ENCODE data around the gene CBX4.

Gene CBX4

GRCh38 chr17:79810130-79811010 is 28.9 kb downstream of the CBX4 start (continued):
- TF ChIP-seq, protein P1, sequence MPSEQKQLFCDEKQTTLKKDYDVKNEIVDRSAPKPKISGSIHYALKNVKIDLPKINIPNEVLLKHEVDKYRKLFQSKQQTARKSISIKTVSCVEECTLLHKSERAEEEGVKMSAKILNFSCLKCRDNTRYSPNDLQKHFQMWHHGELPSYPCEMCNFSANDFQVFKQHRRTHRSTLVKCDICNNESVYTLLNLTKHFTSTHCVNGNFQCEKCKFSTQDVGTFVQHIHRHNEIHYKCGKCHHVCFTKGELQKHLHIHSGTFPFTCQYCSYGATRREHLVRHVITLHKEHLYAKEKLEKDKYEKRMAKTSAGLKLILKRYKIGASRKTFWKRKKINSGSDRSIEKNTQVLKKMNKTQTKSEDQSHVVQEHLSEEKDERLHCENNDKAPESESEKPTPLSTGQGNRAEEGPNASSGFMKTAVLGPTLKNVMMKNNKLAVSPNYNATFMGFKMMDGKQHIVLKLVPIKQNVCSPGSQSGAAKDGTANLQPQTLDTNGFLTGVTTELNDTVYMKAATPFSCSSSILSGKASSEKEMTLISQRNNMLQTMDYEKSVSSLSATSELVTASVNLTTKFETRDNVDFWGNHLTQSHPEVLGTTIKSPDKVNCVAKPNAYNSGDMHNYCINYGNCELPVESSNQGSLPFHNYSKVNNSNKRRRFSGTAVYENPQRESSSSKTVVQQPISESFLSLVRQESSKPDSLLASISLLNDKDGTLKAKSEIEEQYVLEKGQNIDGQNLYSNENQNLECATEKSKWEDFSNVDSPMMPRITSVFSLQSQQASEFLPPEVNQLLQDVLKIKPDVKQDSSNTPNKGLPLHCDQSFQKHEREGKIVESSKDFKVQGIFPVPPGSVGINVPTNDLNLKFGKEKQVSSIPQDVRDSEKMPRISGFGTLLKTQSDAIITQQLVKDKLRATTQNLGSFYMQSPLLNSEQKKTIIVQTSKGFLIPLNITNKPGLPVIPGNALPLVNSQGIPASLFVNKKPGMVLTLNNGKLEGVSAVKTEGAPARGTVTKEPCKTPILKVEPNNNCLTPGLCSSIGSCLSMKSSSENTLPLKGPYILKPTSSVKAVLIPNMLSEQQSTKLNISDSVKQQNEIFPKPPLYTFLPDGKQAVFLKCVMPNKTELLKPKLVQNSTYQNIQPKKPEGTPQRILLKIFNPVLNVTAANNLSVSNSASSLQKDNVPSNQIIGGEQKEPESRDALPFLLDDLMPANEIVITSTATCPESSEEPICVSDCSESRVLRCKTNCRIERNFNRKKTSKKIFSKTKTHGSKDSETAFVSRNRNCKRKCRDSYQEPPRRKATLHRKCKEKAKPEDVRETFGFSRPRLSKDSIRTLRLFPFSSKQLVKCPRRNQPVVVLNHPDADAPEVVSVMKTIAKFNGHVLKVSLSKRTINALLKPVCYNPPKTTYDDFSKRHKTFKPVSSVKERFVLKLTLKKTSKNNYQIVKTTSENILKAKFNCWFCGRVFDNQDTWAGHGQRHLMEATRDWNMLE (tag by site-specific recombination; conservative IDR thresholded peaks at IDR 0.05; ENCODE audit: low read depth) = no peak
- 0 out of 2 replicates have a peak, but pooled peaks have one; percentile 58 for TF ChIP-seq KLF8 (tag by site-specific recombination; IDR thresholded peaks at IDR 0.05)
- TF ChIP-seq ZNF148 (tag by site-specific recombination; IDR thresholded peaks at IDR 0.05; ENCODE audit: borderline replicate concordance) = no peak
- TF ChIP-seq ZNF664 (tag by site-specific recombination; IDR thresholded peaks at IDR 0.05) = no peak
- TF ChIP-seq, protein P2, sequence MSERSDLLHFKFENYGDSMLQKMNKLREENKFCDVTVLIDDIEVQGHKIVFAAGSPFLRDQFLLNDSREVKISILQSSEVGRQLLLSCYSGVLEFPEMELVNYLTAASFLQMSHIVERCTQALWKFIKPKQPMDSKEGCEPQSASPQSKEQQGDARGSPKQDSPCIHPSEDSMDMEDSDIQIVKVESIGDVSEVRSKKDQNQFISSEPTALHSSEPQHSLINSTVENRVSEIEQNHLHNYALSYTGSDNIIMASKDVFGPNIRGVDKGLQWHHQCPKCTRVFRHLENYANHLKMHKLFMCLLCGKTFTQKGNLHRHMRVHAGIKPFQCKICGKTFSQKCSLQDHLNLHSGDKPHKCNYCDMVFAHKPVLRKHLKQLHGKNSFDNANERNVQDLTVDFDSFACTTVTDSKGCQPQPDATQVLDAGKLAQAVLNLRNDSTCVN (tag by site-specific recombination; optimal IDR thresholded peaks at IDR 0.05) = peak; percentile 58
- TF ChIP-seq ZNF140 (tag by site-specific recombination; IDR thresholded peaks at IDR 0.05) = no peak
- TF ChIP-seq ZNF510 (tag by site-specific recombination; IDR thresholded peaks at IDR 0.05; ENCODE audit: insufficient replicate concordance) = no peak
- TF ChIP-seq ZNF132 (tag by site-specific recombination; IDR thresholded peaks at IDR 0.05; ENCODE audit: borderline replicate concordance) = no peak
- TF ChIP-seq ZNF701 (tag by site-specific recombination; IDR thresholded peaks at IDR 0.05) = no peak
- TF ChIP-seq ZNF785 (tag by site-specific recombination; IDR thresholded peaks at IDR 0.05) = peak; percentile 71; the same call in 1 of the 2 replicates
- TF ChIP-seq ZNF791 (tag by site-specific recombination; IDR thresholded peaks at IDR 0.05) = no peak
- peak; percentile 58 for TF ChIP-seq ZEB2 (tag by site-specific recombination; IDR thresholded peaks at IDR 0.05)
- no peak for TF ChIP-seq ZNF843 (tag by site-specific recombination; IDR thresholded peaks at IDR 0.05)
- TF ChIP-seq, protein P3, sequence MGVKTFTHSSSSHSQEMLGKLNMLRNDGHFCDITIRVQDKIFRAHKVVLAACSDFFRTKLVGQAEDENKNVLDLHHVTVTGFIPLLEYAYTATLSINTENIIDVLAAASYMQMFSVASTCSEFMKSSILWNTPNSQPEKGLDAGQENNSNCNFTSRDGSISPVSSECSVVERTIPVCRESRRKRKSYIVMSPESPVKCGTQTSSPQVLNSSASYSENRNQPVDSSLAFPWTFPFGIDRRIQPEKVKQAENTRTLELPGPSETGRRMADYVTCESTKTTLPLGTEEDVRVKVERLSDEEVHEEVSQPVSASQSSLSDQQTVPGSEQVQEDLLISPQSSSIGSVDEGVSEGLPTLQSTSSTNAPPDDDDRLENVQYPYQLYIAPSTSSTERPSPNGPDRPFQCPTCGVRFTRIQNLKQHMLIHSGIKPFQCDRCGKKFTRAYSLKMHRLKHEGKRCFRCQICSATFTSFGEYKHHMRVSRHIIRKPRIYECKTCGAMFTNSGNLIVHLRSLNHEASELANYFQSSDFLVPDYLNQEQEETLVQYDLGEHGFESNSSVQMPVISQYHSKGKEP (tag by site-specific recombination; IDR thresholded peaks at IDR 0.05) = no peak
- TF ChIP-seq, protein P4, sequence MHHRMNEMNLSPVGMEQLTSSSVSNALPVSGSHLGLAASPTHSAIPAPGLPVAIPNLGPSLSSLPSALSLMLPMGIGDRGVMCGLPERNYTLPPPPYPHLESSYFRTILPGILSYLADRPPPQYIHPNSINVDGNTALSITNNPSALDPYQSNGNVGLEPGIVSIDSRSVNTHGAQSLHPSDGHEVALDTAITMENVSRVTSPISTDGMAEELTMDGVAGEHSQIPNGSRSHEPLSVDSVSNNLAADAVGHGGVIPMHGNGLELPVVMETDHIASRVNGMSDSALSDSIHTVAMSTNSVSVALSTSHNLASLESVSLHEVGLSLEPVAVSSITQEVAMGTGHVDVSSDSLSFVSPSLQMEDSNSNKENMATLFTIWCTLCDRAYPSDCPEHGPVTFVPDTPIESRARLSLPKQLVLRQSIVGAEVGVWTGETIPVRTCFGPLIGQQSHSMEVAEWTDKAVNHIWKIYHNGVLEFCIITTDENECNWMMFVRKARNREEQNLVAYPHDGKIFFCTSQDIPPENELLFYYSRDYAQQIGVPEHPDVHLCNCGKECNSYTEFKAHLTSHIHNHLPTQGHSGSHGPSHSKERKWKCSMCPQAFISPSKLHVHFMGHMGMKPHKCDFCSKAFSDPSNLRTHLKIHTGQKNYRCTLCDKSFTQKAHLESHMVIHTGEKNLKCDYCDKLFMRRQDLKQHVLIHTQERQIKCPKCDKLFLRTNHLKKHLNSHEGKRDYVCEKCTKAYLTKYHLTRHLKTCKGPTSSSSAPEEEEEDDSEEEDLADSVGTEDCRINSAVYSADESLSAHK (tag by site-specific recombination; IDR thresholded peaks at IDR 0.05) = 0 out of 2 replicates have a peak, but pooled peaks have one; percentile 15
- no peak for TF ChIP-seq ZNF792 (tag by site-specific recombination; IDR thresholded peaks at IDR 0.05)
- no peak for TF ChIP-seq ZNF449 (tag by site-specific recombination; IDR thresholded peaks at IDR 0.05)
- TF ChIP-seq ZNF704 (tag by site-specific recombination; IDR thresholded peaks at IDR 0.05) = no peak
- peak; percentile 76 for TF ChIP-seq SCRT2 (tag by site-specific recombination; IDR thresholded peaks at IDR 0.05)
- TF ChIP-seq, protein P5, sequence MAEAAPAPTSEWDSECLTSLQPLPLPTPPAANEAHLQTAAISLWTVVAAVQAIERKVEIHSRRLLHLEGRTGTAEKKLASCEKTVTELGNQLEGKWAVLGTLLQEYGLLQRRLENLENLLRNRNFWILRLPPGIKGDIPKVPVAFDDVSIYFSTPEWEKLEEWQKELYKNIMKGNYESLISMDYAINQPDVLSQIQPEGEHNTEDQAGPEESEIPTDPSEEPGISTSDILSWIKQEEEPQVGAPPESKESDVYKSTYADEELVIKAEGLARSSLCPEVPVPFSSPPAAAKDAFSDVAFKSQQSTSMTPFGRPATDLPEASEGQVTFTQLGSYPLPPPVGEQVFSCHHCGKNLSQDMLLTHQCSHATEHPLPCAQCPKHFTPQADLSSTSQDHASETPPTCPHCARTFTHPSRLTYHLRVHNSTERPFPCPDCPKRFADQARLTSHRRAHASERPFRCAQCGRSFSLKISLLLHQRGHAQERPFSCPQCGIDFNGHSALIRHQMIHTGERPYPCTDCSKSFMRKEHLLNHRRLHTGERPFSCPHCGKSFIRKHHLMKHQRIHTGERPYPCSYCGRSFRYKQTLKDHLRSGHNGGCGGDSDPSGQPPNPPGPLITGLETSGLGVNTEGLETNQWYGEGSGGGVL (tag by site-specific recombination; IDR thresholded peaks at IDR 0.05) = peak; percentile 98
